Mesendoderm (in vitro differentiated cells): Measurements from ENCODE around the gene RAB36.
"Not testable (repeated sequence)": the region's sequence is repeated elsewhere in the genome, so short reads cannot be mapped to it uniquely, and the experiment has no call there.

Experiments used
- DNase-seq: peaks from one replicate; pipeline ENCODE4 v3.0.0; 2013
- H2AK5ac ChIP-seq: 2 replicates; pipeline ENCODE4 v1.6.1; 2013; ENCODE audit warnings: low read length, inconsistent platforms
- H2BK120ac ChIP-seq: 2 replicates; pipeline ENCODE4 v1.6.1; 2013; ENCODE audit warnings: low read depth, mild to moderate bottlenecking, low read length, moderate library complexity, mixed read lengths
- H2BK15ac ChIP-seq: replicated peaks from 2 replicates; pipeline ENCODE4 v1.6.1; 2013; ENCODE audit warnings: low read depth, mild to moderate bottlenecking, moderate library complexity
- H2BK5ac ChIP-seq: 2 replicates; pipeline ENCODE4 v1.6.1; 2013; ENCODE audit warnings: low read length, inconsistent platforms
- H3K18ac ChIP-seq: 2 replicates; pipeline ENCODE4 v1.6.1; 2013; ENCODE audit warnings: mild to moderate bottlenecking, low read length, mixed read lengths
- H3K23ac ChIP-seq: one replicate; pipeline ENCODE4 v1.6.1; 2013; ENCODE audit warnings: low read length
- H3K27ac ChIP-seq: 2 replicates; pipeline ENCODE4 v1.5.1; 2013; ENCODE audit warnings: low read depth, mild to moderate bottlenecking, inconsistent platforms, low read length, moderate library complexity
- H3K27me3 ChIP-seq: 2 replicates; pipeline ENCODE4 v1.6.1; 2013; ENCODE audit warnings: low read length, control low read depth, mild to moderate bottlenecking, inconsistent platforms; ENCODE audit not compliant: insufficient read depth, poor library complexity
- H3K36me3 ChIP-seq: 2 replicates; pipeline ENCODE4 v1.6.1; 2013; ENCODE audit warnings: low read length, inconsistent platforms; ENCODE audit not compliant: control insufficient read depth, insufficient read depth
- H3K4ac ChIP-seq: one replicate; pipeline ENCODE4 v1.6.1; 2013; ENCODE audit warnings: low read depth, mild to moderate bottlenecking, low read length, moderate library complexity
- H3K4me1 ChIP-seq: 2 replicates; pipeline ENCODE4 v1.6.1; 2013; ENCODE audit warnings: low read depth, low read length, inconsistent platforms; ENCODE audit not compliant: control insufficient read depth
- H3K4me2 ChIP-seq: 2 replicates; pipeline ENCODE4 v1.6.1; 2013; ENCODE audit warnings: low read length
- H3K4me3 ChIP-seq: 2 replicates; pipeline ENCODE4 v1.5.1; 2013; ENCODE audit warnings: mild to moderate bottlenecking, low read length
- H3K56ac ChIP-seq: one replicate; pipeline ENCODE4 v1.6.1; 2013; ENCODE audit warnings: low read length
- H3K79me1 ChIP-seq: 2 replicates; pipeline ENCODE4 v1.6.1; 2013; ENCODE audit warnings: low read length, inconsistent platforms
- H3K79me2 ChIP-seq: 2 replicates; pipeline ENCODE4 v1.6.1; 2013; ENCODE audit warnings: mild to moderate bottlenecking, low read length; ENCODE audit not compliant: control insufficient read depth, insufficient read depth
- H3K9ac ChIP-seq: 2 replicates; pipeline ENCODE4 v1.6.1; 2013; ENCODE audit warnings: low read length, inconsistent platforms
- H4K5ac ChIP-seq: one replicate; pipeline ENCODE4 v1.6.1; 2013; ENCODE audit warnings: low read length
- H4K8ac ChIP-seq: one replicate; pipeline ENCODE4 v1.6.1; 2013; ENCODE audit warnings: low read depth, mild to moderate bottlenecking, control low read depth, low read length, moderate library complexity
- WGBS: extraction: QIAGEN DNeasy Blood & Tissue Kit; methylation state at CpG from one replicate; pipeline ENCODE4 v1.1.7; 2013; ENCODE audit warnings: low lambda C conversion rate, missing lambda C conversion rate; ENCODE audit not compliant: insufficient coverage; ENCODE audit errors: extremely low coverage; 5-methylcytosine and 5-hydroxymethylcytosine counted together

The RAB36 gene

GRCh38 chr22:23129149-23129548 is 16.1 kb upstream of the RAB36 start:
- no peaks in the 10 kb centered on the region for H3K79me2 ChIP-seq
- H3K4me3 ChIP-seq: no peak overlapping the region
- no CpG with 5 or more reads among the region's 10 CpGs for WGBS
- no peak overlapping the region for H3K4ac ChIP-seq
- no peak overlapping the region for H3K9ac ChIP-seq
- H3K4me2 ChIP-seq: no peak overlapping the region
- H3K36me3 ChIP-seq: no peaks in the 10 kb centered on the region
- H4K8ac ChIP-seq: no peak overlapping the region
- H3K23ac ChIP-seq: no peak overlapping the region
- no peak overlapping the region for H2BK15ac ChIP-seq
- no peak overlapping the region for H2AK5ac ChIP-seq
- no peak overlapping the region for H3K18ac ChIP-seq
- no peaks in the 10 kb centered on the region for H3K79me1 ChIP-seq
- no peaks in the 10 kb centered on the region for H3K27me3 ChIP-seq
- no peak for DNase-seq
- no peak overlapping the region for H3K27ac ChIP-seq
- no peak overlapping the region for H2BK120ac ChIP-seq
- no peak overlapping the region for H3K56ac ChIP-seq
- no peak overlapping the region for H2BK5ac ChIP-seq
- no peaks in the 10 kb centered on the region for H3K4me1 ChIP-seq
- H4K5ac ChIP-seq: no peak overlapping the region

- Histone ChIP-seq H3K27me3 (no peaks in the 10 kb centered on the region), H3K23ac (no peak overlapping the region), H2BK5ac (no peak overlapping the region), H3K36me3 (no peaks in the 10 kb centered on the region), H2BK15ac (no peak overlapping the region), H3K4me3 (no peak overlapping the region), H2BK120ac (no peak overlapping the region), H3K79me1 (no peaks in the 10 kb centered on the region), H3K9ac (no peak overlapping the region), H3K79me2 (no peaks in the 10 kb centered on the region), H4K8ac (no peak overlapping the region), H3K18ac (no peak overlapping the region), H3K27ac (no peak overlapping the region), H2AK5ac (no peak overlapping the region), H3K56ac (no peak overlapping the region), H3K4ac (no peak overlapping the region), H4K5ac (no peak overlapping the region), H3K4me1 (no peaks in the 10 kb centered on the region), H3K4me2 (no peak overlapping the region)
- no CpG with 5 or more reads among the region's 3 CpGs for WGBS
- DNase-seq: no peak
Measured at GRCh38 chr22:23130697-23131096, 14.6 kb upstream of the RAB36 start.

- Histone ChIP-seq H3K56ac (no peak overlapping the region), H3K79me1 (no peaks in the 10 kb centered on the region), H3K27me3 (no peaks in the 10 kb centered on the region), H2BK15ac (no peak overlapping the region), H3K4me2 (no peak overlapping the region), H2BK120ac (no peak overlapping the region), H3K4ac (no peak overlapping the region), H3K4me1 (no peaks in the 10 kb centered on the region), H3K36me3 (no peaks in the 10 kb centered on the region), H3K9ac (no peak overlapping the region), H3K79me2 (no peaks in the 10 kb centered on the region), H3K18ac (no peak overlapping the region), H4K5ac (no peak overlapping the region), H2AK5ac (no peak overlapping the region), H3K23ac (no peak overlapping the region), H3K27ac (no peak overlapping the region), H4K8ac (no peak overlapping the region), H3K4me3 (no peak overlapping the region), H2BK5ac (no peak overlapping the region)
- no peak for DNase-seq
- WGBS: no CpG with 5 or more reads among the region's 6 CpGs
Measured at GRCh38 chr22:23131931-23132330, 13.3 kb upstream of the RAB36 start.

- no CpG with 5 or more reads among the region's 10 CpGs for WGBS
- no peak overlapping the region for H3K27ac ChIP-seq
Measured at GRCh38 chr22:23132376-23133091, 12.7 kb upstream of the RAB36 start.

GRCh38 chr22:23133922-23134321 is 11.4 kb upstream of the RAB36 start:
- no peak overlapping the region for H2BK120ac ChIP-seq
- no peak for DNase-seq
- H2BK15ac ChIP-seq: no peak overlapping the region
- no peak overlapping the region for H3K4me2 ChIP-seq
- H3K56ac ChIP-seq: no peak overlapping the region
- no peak overlapping the region for H4K5ac ChIP-seq
- no peak overlapping the region for H3K23ac ChIP-seq
- no peak overlapping the region for H4K8ac ChIP-seq
- no peak overlapping the region for H3K9ac ChIP-seq
- no peaks in the 10 kb centered on the region for H3K79me1 ChIP-seq
- H2AK5ac ChIP-seq: no peak overlapping the region
- H3K79me2 ChIP-seq: no peaks in the 10 kb centered on the region
- no CpG with 5 or more reads among the region's 10 CpGs for WGBS
- H3K27ac ChIP-seq: no peak overlapping the region
- H3K27me3 ChIP-seq: no peaks in the 10 kb centered on the region
- no peaks in the 10 kb centered on the region for H3K36me3 ChIP-seq
- no peaks in the 10 kb centered on the region for H3K4me1 ChIP-seq
- no peak overlapping the region for H3K4ac ChIP-seq
- H3K4me3 ChIP-seq: no peak overlapping the region
- no peak overlapping the region for H2BK5ac ChIP-seq
- no peak overlapping the region for H3K18ac ChIP-seq

More at GRCh38 chr22:23132376-23133091, 12.7 kb upstream of the RAB36 start:
- Histone ChIP-seq H2BK120ac (no peak overlapping the region), H3K9ac (no peak overlapping the region), H3K36me3 (no peaks in the 10 kb centered on the region), H2BK15ac (no peak overlapping the region), H3K27me3 (no peaks in the 10 kb centered on the region), H3K18ac (no peak overlapping the region), H3K4me1 (no peaks in the 10 kb centered on the region), H2AK5ac (no peak overlapping the region), H3K4me3 (no peak overlapping the region), H4K5ac (no peak overlapping the region), H3K79me1 (no peaks in the 10 kb centered on the region), H3K4me2 (no peak overlapping the region), H4K8ac (no peak overlapping the region), H3K4ac (no peak overlapping the region), H3K56ac (no peak overlapping the region), H3K23ac (no peak overlapping the region), H3K79me2 (no peaks in the 10 kb centered on the region), H2BK5ac (no peak overlapping the region)
- no peak for DNase-seq

GRCh38 chr22:23136991-23137390 is 8.3 kb upstream of the RAB36 start:
- H3K4me1 ChIP-seq, H2BK5ac ChIP-seq, H3K79me1 ChIP-seq, H3K4me2 ChIP-seq, H3K18ac ChIP-seq, H3K27ac ChIP-seq, H3K36me3 ChIP-seq, H3K4me3 ChIP-seq, H3K4ac ChIP-seq, H2BK120ac ChIP-seq, H2BK15ac ChIP-seq, H3K23ac ChIP-seq, H3K27me3 ChIP-seq, H2AK5ac ChIP-seq, H3K56ac ChIP-seq, DNase-seq, H3K9ac ChIP-seq, H4K5ac ChIP-seq, H3K79me2 ChIP-seq, H4K8ac ChIP-seq: not testable (repeated sequence)
- no CpG with 5 or more reads among the region's 4 CpGs for WGBS
